Lower leg skin (tissue), 4 donors: ENCODE data around the gene CCNT2. TPM values are rescaled to one million over a fixed set of nuclear protein-coding genes. Genes with fewer than 3 reads are reported as not detected.

ENCODE experiments used
- DNase-seq, 2 donors: peaks; one replicate each; pipeline ENCODE4 v3.0.0-alpha.2; 2019; ENCODE audit warnings: low spot score in 2 of 2
- H3K4me3 ChIP-seq: fragments of 200-600 bp; sonication (generic); 2 replicates; pipeline ENCODE4 v1.5.1; 2017; ENCODE audit warnings: mild to moderate bottlenecking, low read depth; ENCODE audit not compliant: poor library complexity, severe bottlenecking
- CTCF ChIP-seq, 3 donors: fragments of 450-650 bp; IDR thresholded peaks; one replicate each; pipeline ENCODE4 v1.5.1; 2016; ENCODE audit warnings: antibody characterized with exemption in 3 of 3, mild to moderate bottlenecking in 3 of 3, moderate library complexity in 2 of 3
- POLR2A ChIP-seq, 2 donors: fragments of 450-650 bp; IDR thresholded peaks; one replicate each; pipeline ENCODE4 v1.6.1; 2016 to 2017; ENCODE audit warnings: antibody characterized with exemption in 2 of 2, mild to moderate bottlenecking in 1 of 2, moderate library complexity in 1 of 2
- WGBS, 2 donors: methylation state at CpG; one replicate each; pipeline ENCODE4 v1.1.5; 2018; 5-methylcytosine and 5-hydroxymethylcytosine counted together
- intact Hi-C: fragments of 100-400 bp; cut with DNase I; formaldehyde crosslinking; loops from one replicate; pipeline ENCODE4 v1.15.0; 2023; ENCODE audit warnings: low total_unique reads
- total RNA-seq, 4 donors: library from RNA; depleted of rRNA; stranded (reverse); fragments of >200 nt; gene quantifications; one replicate each; pipeline ENCODE4 v1.1.0, GENCODE V29; 2016

CCNT2 gene
- total RNA-seq, 4 donors from 2014 or later, result 26.2 to 43.1 (median 30.6) TPM

DNA sequence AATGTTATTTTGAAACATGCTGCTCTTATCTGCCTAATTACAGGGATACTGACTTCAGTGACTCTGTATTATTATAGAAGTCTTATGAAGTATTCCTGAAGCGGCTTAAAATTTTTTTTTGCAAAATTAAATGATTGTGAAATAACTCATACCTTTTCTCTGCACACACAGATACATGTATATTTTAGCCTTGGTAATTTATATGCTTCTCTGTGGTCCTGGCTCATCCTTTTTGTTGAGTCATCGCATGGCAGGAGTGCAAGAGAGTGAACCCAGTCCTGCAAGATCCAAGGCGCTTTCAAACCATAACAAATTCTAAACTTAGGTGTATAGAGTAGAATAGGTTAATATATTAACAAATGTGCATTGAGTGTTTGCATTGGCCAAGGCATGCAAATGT, 8.6 kb downstream of the CCNT2 start:
- DNase-seq, result no peak
- intact Hi-C loops, result no loop called here
- H3K4me3 ChIP-seq, result no peak overlapping the region
- 53 to 65% methylated on average over 3 of the region's 3 CpGs for WGBS, 2 donors
- no peak for TF ChIP-seq POLR2A (IDR thresholded peaks at IDR 0.05)
- no peak for TF ChIP-seq CTCF (IDR thresholded peaks at IDR 0.05)

GRCh38 chr2:134932864-134933526, 14.4 kb downstream of the CCNT2 start:
- DNase-seq, result no peak
- 90 to 98% methylated on average over 3 of the region's 3 CpGs for WGBS, 2 donors
- TF ChIP-seq CTCF (IDR thresholded peaks at IDR 0.05) (no peak), POLR2A (IDR thresholded peaks at IDR 0.05) (no peak)
- H3K4me3 ChIP-seq, result no peak overlapping the region
- intact Hi-C loops, result no loop called here

DNA sequence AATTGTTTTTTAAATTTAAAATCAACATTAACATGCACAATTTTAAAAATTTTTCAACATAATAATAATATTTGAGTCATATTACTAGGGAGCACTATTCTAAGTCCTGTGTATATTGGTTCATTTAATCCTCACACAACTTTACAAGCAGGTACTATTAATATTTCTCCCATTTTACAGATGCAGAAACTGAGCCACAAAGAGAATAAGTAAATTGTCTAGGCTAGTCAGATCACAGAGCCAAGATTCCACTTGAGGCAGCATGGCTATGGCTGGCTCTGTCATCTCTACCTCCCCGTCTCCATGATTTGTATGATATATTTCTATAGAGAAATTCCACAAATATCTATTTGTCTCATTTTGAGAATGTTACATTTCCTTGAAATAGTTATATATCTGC, 15.1 kb downstream of the CCNT2 start:
- no peak overlapping the region for H3K4me3 ChIP-seq
- TF ChIP-seq CTCF (IDR thresholded peaks at IDR 0.05) (no peak), POLR2A (IDR thresholded peaks at IDR 0.05) (no peak)
- intact Hi-C loops, result no loop called here
- 94 to 98% methylated on average over 1 of the region's 1 CpG for WGBS, 2 donors
- no peak for DNase-seq

DNA sequence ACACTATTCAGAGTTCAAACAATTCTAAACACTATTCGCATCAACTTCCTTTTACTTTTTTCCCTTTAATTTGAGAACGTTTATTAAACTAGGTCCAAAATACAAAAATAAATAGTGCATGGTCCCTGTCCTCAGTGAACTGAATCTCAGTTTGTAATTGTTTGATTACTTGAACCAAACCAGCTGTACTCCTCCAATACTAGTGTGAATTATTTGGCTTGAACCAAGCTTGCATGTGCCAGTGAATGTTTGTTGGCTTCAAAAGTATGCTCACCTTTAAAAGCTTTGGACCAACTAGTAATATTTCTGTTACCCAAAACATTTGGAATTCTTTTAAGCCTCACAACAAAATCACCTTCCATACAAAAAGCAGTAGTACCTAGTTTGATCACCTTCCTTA, 15.5 kb downstream of the CCNT2 start:
- intact Hi-C loops, result no loop called here
- H3K4me3 ChIP-seq, result no peak overlapping the region
- no peak for DNase-seq
- WGBS, 2 donors, result 58 to 68% methylated on average over 2 of the region's 2 CpGs
- no peak for TF ChIP-seq CTCF (IDR thresholded peaks at IDR 0.05)
- no peak for TF ChIP-seq POLR2A (IDR thresholded peaks at IDR 0.05)

DNA sequence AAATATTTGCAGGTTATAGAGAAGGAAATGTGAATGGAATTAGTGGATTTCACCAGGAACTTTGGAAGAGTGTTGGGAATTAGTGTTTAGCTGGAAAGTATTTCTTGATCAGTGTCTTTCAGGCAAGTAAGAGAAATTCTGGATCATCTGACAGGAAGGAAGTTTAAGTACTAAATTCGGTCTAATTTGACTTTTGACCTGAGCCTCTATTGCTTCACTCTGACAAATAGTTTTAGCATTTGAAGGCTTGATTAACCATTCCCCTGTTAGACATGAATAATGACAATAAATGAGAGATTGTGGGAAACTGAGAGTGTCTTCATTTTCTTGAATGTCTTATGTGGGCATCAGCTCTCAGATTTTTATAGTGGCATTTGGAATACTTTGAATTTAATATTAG, 16.0 kb downstream of the CCNT2 start:
- WGBS, 2 donors, result 20 to 29% methylated on average over 1 of the region's 1 CpG
- intact Hi-C loops, result no loop called here
- TF ChIP-seq CTCF (IDR thresholded peaks at IDR 0.05), result no peak
- no peak for TF ChIP-seq POLR2A (IDR thresholded peaks at IDR 0.05)
- no peak overlapping the region for H3K4me3 ChIP-seq
- DNase-seq, result no peak

GRCh38 chr2:134936691-134937090, 18.1 kb downstream of the CCNT2 start:
- intact Hi-C loops, result no loop called here
- TF ChIP-seq CTCF (IDR thresholded peaks at IDR 0.05) (no peak), POLR2A (IDR thresholded peaks at IDR 0.05) (no peak)
- WGBS, 2 donors, result 49 to 62% methylated on average over 4 of the region's 4 CpGs
- DNase-seq, result no peak
- no peak overlapping the region for H3K4me3 ChIP-seq
